HEK293T (cell line): ENCODE results near the gene PIEZO1.
A peak's percentile ranks its signal among the peaks of the same experiment; 100 is the strongest.

ENCODE experiments used
- CTCF ChIA-PET: fragments of 350-600 bp; formaldehyde crosslinking; extraction: SDS; loops from one replicate; lab custom pipeline; 2021; ENCODE audit warnings: antibody characterized with exemption, inconsistent platforms; lab: Yijun Ruan, JAX
- POLR2A ChIA-PET: fragments of 350-600 bp; formaldehyde crosslinking; extraction: SDS; loops from one replicate; lab custom pipeline; 2020; ENCODE audit warnings: antibody characterized with exemption, inconsistent platforms; lab: Yijun Ruan, JAX
- DNase-seq: peaks from one replicate; pipeline ENCODE4 v3.0.0; 2012; ENCODE audit warnings: mixed read lengths; ENCODE audit errors: extremely low spot score
- ARNT ChIP-seq: fragments of 450-650 bp; IDR thresholded peaks from 2 replicates; pipeline ENCODE4 v1.6.1; 2017; ENCODE audit warnings: mild to moderate bottlenecking
- BHLHE40 ChIP-seq: fragments of 450-650 bp; IDR thresholded peaks from 2 replicates; pipeline ENCODE4 v1.6.1; 2016; ENCODE audit warnings: mild to moderate bottlenecking, moderate library complexity, borderline replicate concordance
- CTBP1 ChIP-seq: fragments of 450-650 bp; IDR thresholded peaks from 2 replicates; pipeline ENCODE4 v1.6.1; 2016; ENCODE audit warnings: borderline replicate concordance
- ELF4 ChIP-seq: fragments of 450-650 bp; IDR thresholded peaks from 2 replicates; pipeline ENCODE4 v1.6.1; 2017; ENCODE audit warnings: antibody characterized with exemption
- FOXA1 ChIP-seq: fragments of 450-650 bp; IDR thresholded peaks from 2 replicates; pipeline ENCODE4 v1.6.1; 2016; ENCODE audit warnings: mild to moderate bottlenecking
- FOXK2 ChIP-seq: fragments of 450-650 bp; IDR thresholded peaks from 2 replicates; pipeline ENCODE4 v1.6.1; 2016; ENCODE audit warnings: mild to moderate bottlenecking
- FOXM1 ChIP-seq: fragments of 450-650 bp; IDR thresholded peaks from 2 replicates; pipeline ENCODE4 v1.6.1; 2017; ENCODE audit warnings: mild to moderate bottlenecking, borderline replicate concordance
- HDGF ChIP-seq: fragments of 450-650 bp; IDR thresholded peaks from 2 replicates; pipeline ENCODE4 v1.6.1; 2017; ENCODE audit warnings: antibody characterized with exemption, borderline replicate concordance
- L3MBTL2 ChIP-seq: fragments of 450-650 bp; conservative IDR thresholded peaks from 2 replicates; pipeline ENCODE4 v1.6.1; 2016; ENCODE audit warnings: mild to moderate bottlenecking
- LEF1 ChIP-seq: fragments of 450-650 bp; IDR thresholded peaks from 2 replicates; pipeline ENCODE4 v1.6.1; 2017; ENCODE audit warnings: mild to moderate bottlenecking, borderline replicate concordance
- NFRKB ChIP-seq: fragments of 450-650 bp; IDR thresholded peaks from 2 replicates; pipeline ENCODE4 v1.6.1; 2016; ENCODE audit warnings: mild to moderate bottlenecking, moderate library complexity
- SP1 ChIP-seq: fragments of 450-650 bp; IDR thresholded peaks from 2 replicates; pipeline ENCODE4 v1.6.1; 2017
- SUZ12 ChIP-seq: fragments of 450-650 bp; IDR thresholded peaks from 2 replicates; pipeline ENCODE4 v1.6.1; 2016; ENCODE audit warnings: mild to moderate bottlenecking
- TARDBP ChIP-seq: fragments of 450-650 bp; IDR thresholded peaks from 2 replicates; pipeline ENCODE4 v1.6.1; 2016
- ZNF384 ChIP-seq: fragments of 450-650 bp; IDR thresholded peaks from 2 replicates; pipeline ENCODE4 v1.6.1; 2016
- TF ChIP-seq, protein P1 (sequence below): fragments of 450-650 bp; IDR thresholded peaks from 2 replicates; pipeline ENCODE4 v1.6.1; 2016

Gene PIEZO1

GRCh38 chr16:88799569-88800276 lies 14.7 kb upstream of the PIEZO1 start:
- no peak for DNase-seq
- CTCF ChIA-PET = interaction anchor here (0.6 kb wide), 2 partner anchors 9 to 11 kb away, joined by 4 read pairs; no protein-coding TSS in a partner anchor
- POLR2A ChIA-PET = interaction anchor here (0.9 to 4.0 kb wide), 9 partner anchors 11 to 63 kb away, joined by 3 to 64 read pairs (median 5); partner anchors contain the start of genes APRT and PIEZO1
- TF ChIP-seq FOXK2 = no peak
- no peak for TF ChIP-seq TARDBP
- TF ChIP-seq FOXM1 = no peak
- TF ChIP-seq L3MBTL2 = no peak
- TF ChIP-seq SUZ12 = no peak
- TF ChIP-seq NFRKB = no peak
- no peak for TF ChIP-seq FOXA1
- TF ChIP-seq SP1 = no peak
- TF ChIP-seq, protein P1, sequence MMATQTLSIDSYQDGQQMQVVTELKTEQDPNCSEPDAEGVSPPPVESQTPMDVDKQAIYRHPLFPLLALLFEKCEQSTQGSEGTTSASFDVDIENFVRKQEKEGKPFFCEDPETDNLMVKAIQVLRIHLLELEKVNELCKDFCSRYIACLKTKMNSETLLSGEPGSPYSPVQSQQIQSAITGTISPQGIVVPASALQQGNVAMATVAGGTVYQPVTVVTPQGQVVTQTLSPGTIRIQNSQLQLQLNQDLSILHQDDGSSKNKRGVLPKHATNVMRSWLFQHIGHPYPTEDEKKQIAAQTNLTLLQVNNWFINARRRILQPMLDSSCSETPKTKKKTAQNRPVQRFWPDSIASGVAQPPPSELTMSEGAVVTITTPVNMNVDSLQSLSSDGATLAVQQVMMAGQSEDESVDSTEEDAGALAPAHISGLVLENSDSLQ = no peak
- TF ChIP-seq HDGF = no peak
- no peak for TF ChIP-seq LEF1

GRCh38 chr16:88798772-88799455 lies 13.9 kb upstream of the PIEZO1 start:
- POLR2A ChIA-PET = interaction anchor here (0.9 to 4.0 kb wide), 6 partner anchors 12 to 53 kb away, joined by 4 to 64 read pairs (median 7); partner anchors contain the start of gene APRT
- CTCF ChIA-PET = interaction anchor here (0.6 kb wide), 1 partner anchor 10 kb away, joined by 4 read pairs; no protein-coding TSS in a partner anchor
- TF ChIP-seq L3MBTL2 (peak; percentile 68), ARNT (no peak), HDGF (no peak), SP1 (no peak)
- no peak for DNase-seq

DNA sequence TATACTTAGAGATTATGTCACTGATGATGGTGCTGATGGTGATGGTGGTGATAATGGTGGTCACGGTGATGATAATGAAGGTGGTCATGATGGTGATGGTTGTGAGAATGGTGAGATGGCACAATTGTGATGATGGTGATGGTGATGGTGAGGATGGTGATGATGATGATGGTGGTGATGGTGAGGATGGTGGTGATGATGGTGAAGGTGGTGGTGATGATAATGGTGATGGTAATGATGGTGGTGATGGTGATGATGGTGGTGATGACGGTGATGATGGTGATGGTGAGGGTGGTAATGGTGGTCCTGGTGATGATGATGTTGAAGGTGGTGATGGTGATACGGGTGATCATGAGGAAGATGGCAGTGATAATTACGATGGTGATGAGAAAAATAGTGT lies 13.1 kb upstream of the PIEZO1 start:
- POLR2A ChIA-PET = interaction anchor here (3.9 to 4.0 kb wide), 2 partner anchors 13 to 17 kb away, joined by 22 to 64 read pairs; partner anchors contain the start of gene APRT
- TF ChIP-seq HDGF (no peak), FOXA1 (no peak), LEF1 (no peak), ARNT (no peak), TARDBP (no peak), BHLHE40 (no peak), SP1 (no peak), FOXK2 (no peak), ELF4 (no peak), SUZ12 (no peak), NFRKB (no peak), L3MBTL2 (no peak), ZNF384 (no peak), FOXM1 (no peak), CTBP1 (no peak)
- TF ChIP-seq, protein P1 = no peak
- CTCF ChIA-PET = no interaction called here
- DNase-seq = no peak

GRCh38 chr16:88796278-88796677 lies 11.3 kb upstream of the PIEZO1 start:
- POLR2A ChIA-PET = no interaction called here
- no peak for TF ChIP-seq NFRKB
- no peak for TF ChIP-seq SP1
- no peak for TF ChIP-seq LEF1
- no peak for TF ChIP-seq ZNF384
- no peak for TF ChIP-seq FOXA1
- no peak for TF ChIP-seq BHLHE40
- TF ChIP-seq L3MBTL2 = no peak
- no peak for TF ChIP-seq FOXK2
- TF ChIP-seq TARDBP = no peak
- TF ChIP-seq SUZ12 = no peak

DNA sequence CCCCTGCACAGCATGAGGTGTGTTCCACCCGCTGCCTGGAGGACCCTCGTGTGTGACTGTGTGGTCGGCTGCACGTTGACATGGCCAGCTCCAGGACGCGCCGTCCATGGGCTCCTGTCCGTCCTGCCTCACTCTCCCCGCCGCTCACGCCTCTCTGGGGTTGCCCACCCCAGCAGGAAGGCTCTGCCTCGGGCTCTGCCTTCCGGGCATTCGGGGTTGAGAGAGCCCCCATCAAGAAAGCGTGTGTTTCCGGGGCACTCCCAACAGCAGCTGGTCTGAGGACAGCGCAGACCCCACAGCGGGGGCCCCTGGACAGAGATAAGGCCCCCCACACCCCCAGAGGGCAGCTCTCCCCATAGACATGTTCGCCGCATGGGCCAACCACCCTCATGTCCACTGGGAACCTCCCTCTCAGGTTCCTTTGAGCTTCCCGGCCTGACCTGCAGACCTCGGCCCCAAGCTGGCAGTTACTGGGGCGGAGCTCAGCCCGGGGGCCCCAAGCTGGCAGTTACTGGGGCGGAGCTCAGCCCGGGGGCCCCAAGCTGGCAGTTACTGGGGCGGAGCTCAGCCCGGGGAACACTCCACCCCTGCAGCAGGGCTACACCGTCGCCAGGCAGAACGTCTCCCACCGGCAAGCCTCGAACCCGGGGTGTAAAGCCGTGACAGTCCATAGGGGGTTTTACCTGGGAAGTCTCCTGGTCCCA lies 8.4 kb upstream of the PIEZO1 start:
- POLR2A ChIA-PET = interaction anchor here (0.9 to 2.4 kb wide), 5 partner anchors 8 to 56 kb away, joined by 3 to 6 read pairs (median 4); no protein-coding TSS in a partner anchor
- DNase-seq = no peak

More at GRCh38 chr16:88796278-88796677, 11.3 kb upstream of the PIEZO1 start:
- CTCF ChIA-PET = no interaction called here
- no peak for DNase-seq

More for the DNA sequence above, 8.4 kb upstream of the PIEZO1 start:
- TF ChIP-seq TARDBP (no peak), NFRKB (no peak), L3MBTL2 (no peak), ELF4 (no peak), SUZ12 (no peak), LEF1 (no peak), FOXM1 (no peak), ZNF384 (no peak), FOXK2 (no peak), FOXA1 (no peak), HDGF (no peak)
- TF ChIP-seq, protein P1 = no peak
- CTCF ChIA-PET = no interaction called here
